Activated CD4-positive, alpha-beta T cell treated with anti-CD3 and anti-CD28 coated beads, Interleukin-2, amount 50 U/mL, for 48 hours (primary cell): Measurements from ENCODE around the gene LARGE2.

Experiments used
- DNase-seq, 2 experiments: peaks; one replicate each; pipeline ENCODE4 v3.0.0-alpha.2; 2020

The LARGE2 gene

GRCh38 chr11:45968901-45969300 is 46.4 kb downstream of the LARGE2 start:
- no peak for DNase-seq

- no peak for DNase-seq
Measured at GRCh38 chr11:45973601-45974000, 51.1 kb downstream of the LARGE2 start.

GRCh38 chr11:45974806-45975205 is 52.4 kb downstream of the LARGE2 start:
- DNase-seq, result no peak
